Ectodermal cell (in vitro differentiated cells): ENCODE results near the gene CHCHD4.

Experiments
- H3K27ac ChIP-seq: 2 replicates; pipeline ENCODE4 v1.7.0; 2013; ENCODE audit warnings: mild to moderate bottlenecking, low read depth, low read length; ENCODE audit not compliant: insufficient read depth, poor library complexity, severe bottlenecking
- H3K27me3 ChIP-seq: 2 replicates; pipeline ENCODE4 v1.7.0; 2013; ENCODE audit warnings: mild to moderate bottlenecking, low read length; ENCODE audit not compliant: insufficient read depth, control insufficient read depth, poor library complexity, severe bottlenecking
- H3K36me3 ChIP-seq: one replicate; pipeline ENCODE4 v1.7.0; 2013; ENCODE audit warnings: low read length; ENCODE audit not compliant: control insufficient read depth, insufficient read depth
- H3K4me1 ChIP-seq: one replicate; pipeline ENCODE4 v1.7.0; 2013; ENCODE audit warnings: low read length; ENCODE audit not compliant: control insufficient read depth, insufficient read depth
- H3K4me3 ChIP-seq: 2 replicates; pipeline ENCODE4 v1.7.0; 2013; ENCODE audit warnings: low read depth, low read length, control low read depth; ENCODE audit not compliant: insufficient read depth
- H3K9me3 ChIP-seq: 2 replicates; pipeline ENCODE4 v1.7.0; 2013; ENCODE audit warnings: mild to moderate bottlenecking, low read length, moderate library complexity; ENCODE audit not compliant: control insufficient read depth
- WGBS, 2 experiments: methylation state at CpG; one replicate each; pipeline ENCODE4 v1.1.7; 2013; ENCODE audit warnings: missing lambda C conversion rate in 2 of 2; 5-methylcytosine and 5-hydroxymethylcytosine counted together

The CHCHD4 gene

GRCh38 chr3:14143271-14144225 is 18.9 kb upstream of the CHCHD4 start:
- peaks cover 7% of the 10 kb centered on the region for H3K36me3 ChIP-seq
- H3K4me1 ChIP-seq = no peaks in the 10 kb centered on the region
- peak overlapping the region; percentile 78 for H3K27ac ChIP-seq
- H3K4me3 ChIP-seq = no peak overlapping the region
- no peaks in the 10 kb centered on the region for H3K9me3 ChIP-seq
- 90 to 93% methylated on average over 6 to 7 of the region's 7 CpGs for WGBS, 2 experiments
- H3K27me3 ChIP-seq = no peaks in the 10 kb centered on the region

DNA sequence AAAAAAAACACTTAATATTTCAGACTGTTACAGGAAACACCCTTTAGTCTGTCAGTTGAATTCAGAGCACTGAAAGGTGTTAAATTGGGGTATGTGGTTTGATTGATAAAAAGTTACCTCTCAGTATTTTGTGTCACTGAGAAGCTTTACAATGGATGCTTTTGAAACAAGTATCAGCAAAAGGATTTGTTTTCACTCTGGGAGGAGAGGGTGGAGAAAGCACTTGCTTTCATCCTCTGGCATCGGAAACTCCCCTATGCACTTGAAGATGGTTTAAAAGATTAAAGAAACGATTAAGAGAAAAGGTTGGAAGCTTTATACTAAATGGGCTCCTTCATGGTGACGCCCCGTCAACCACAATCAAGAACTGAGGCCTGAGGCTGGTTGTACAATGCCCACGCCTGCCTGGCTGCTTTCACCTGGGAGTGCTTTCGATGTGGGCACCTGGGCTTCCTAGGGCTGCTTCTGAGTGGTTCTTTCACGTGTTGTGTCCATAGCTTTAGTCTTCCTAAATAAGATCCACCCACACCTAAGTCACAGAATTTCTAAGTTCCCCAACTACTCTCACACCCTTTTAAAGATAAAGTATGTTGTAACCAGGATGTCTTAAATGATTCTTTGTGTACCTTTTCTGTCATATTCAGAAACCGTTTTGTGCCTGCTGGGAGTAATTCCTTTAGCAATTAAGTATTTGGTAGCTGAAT is 18.0 kb upstream of the CHCHD4 start:
- Histone ChIP-seq H3K36me3 (peaks cover 3% of the 10 kb centered on the region), H3K27me3 (no peaks in the 10 kb centered on the region), H3K4me1 (no peaks in the 10 kb centered on the region), H3K9me3 (no peaks in the 10 kb centered on the region), H3K27ac (no peak overlapping the region), H3K4me3 (no peak overlapping the region)
- 86 to 90% methylated on average over 8 of the region's 8 CpGs for WGBS, 2 experiments

GRCh38 chr3:14141602-14142341 is 17.1 kb upstream of the CHCHD4 start:
- WGBS, 2 experiments = 93 to 94% methylated on average over 19 of the region's 19 CpGs
- Histone ChIP-seq H3K9me3 (no peaks in the 10 kb centered on the region), H3K4me3 (no peak overlapping the region), H3K4me1 (no peaks in the 10 kb centered on the region), H3K36me3 (peaks cover 3% of the 10 kb centered on the region), H3K27me3 (no peaks in the 10 kb centered on the region), H3K27ac (no peak overlapping the region)

DNA sequence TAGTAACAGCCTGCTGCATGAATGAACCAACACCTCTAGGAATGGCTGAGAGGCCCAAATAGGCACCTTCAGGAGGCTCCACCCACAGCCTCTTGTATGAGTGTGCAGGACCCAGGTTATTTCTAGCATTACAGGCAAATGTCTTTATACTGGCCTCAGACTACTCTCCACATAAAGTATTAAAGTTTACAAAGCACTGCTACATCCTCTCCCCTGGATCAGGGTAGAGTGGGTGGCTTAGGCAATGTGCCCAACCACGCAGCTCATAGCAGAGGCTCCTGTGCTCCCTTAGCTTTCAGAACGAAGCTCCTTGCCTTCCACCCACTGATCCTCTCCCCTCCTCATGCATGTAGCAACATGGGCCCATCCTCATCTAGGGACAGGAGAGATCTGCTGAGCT is 16.5 kb upstream of the CHCHD4 start:
- Histone ChIP-seq H3K4me1 (no peaks in the 10 kb centered on the region), H3K27ac (no peak overlapping the region), H3K4me3 (no peak overlapping the region), H3K9me3 (no peaks in the 10 kb centered on the region), H3K27me3 (no peaks in the 10 kb centered on the region), H3K36me3 (peaks cover 3% of the 10 kb centered on the region)
- WGBS, 2 experiments = 79 to 87% methylated on average over 2 of the region's 2 CpGs

DNA sequence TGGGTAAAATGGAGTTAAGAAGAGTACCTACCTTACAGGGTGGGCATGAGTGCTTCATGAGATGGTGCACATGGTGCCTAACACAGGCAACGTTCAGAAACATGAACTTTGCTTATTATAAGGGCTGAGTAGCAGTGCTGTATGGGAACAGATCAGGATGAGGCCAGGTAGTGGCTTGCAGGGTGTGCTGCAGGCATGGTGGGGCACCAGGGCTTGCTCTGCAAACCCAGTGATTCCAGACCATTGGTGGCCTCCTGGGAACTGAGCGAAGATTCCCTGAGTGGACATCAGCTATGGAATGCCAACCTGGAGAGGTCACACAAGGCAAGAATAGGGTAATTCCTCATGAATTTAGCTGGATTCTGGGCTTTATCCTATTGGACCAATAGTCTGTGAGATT is 16.0 kb upstream of the CHCHD4 start:
- no peak overlapping the region for H3K27ac ChIP-seq
- no peaks in the 10 kb centered on the region for H3K9me3 ChIP-seq
- 91 to 95% methylated on average over 2 of the region's 2 CpGs for WGBS, 2 experiments
- no peaks in the 10 kb centered on the region for H3K27me3 ChIP-seq
- no peak overlapping the region for H3K4me3 ChIP-seq
- peaks cover 3% of the 10 kb centered on the region for H3K36me3 ChIP-seq
- no peaks in the 10 kb centered on the region for H3K4me1 ChIP-seq

- H3K36me3 ChIP-seq = peaks cover 3% of the 10 kb centered on the region
- H3K9me3 ChIP-seq = no peaks in the 10 kb centered on the region
- no peaks in the 10 kb centered on the region for H3K4me1 ChIP-seq
- H3K27me3 ChIP-seq = no peaks in the 10 kb centered on the region
- 92 to 94% methylated on average over 5 of the region's 5 CpGs for WGBS, 2 experiments
- H3K27ac ChIP-seq = no peak overlapping the region
- H3K4me3 ChIP-seq = no peak overlapping the region
Measured at GRCh38 chr3:14139771-14140170, 15.1 kb upstream of the CHCHD4 start.

- Histone ChIP-seq H3K4me1 (no peaks in the 10 kb centered on the region), H3K36me3 (peaks cover 3% of the 10 kb centered on the region), H3K27me3 (no peaks in the 10 kb centered on the region), H3K4me3 (no peak overlapping the region), H3K9me3 (no peaks in the 10 kb centered on the region), H3K27ac (no peak overlapping the region)
- WGBS, 2 experiments = 94 to 95% methylated on average over 14 of the region's 14 CpGs
Measured at GRCh38 chr3:14138878-14139655, 14.4 kb upstream of the CHCHD4 start.

DNA sequence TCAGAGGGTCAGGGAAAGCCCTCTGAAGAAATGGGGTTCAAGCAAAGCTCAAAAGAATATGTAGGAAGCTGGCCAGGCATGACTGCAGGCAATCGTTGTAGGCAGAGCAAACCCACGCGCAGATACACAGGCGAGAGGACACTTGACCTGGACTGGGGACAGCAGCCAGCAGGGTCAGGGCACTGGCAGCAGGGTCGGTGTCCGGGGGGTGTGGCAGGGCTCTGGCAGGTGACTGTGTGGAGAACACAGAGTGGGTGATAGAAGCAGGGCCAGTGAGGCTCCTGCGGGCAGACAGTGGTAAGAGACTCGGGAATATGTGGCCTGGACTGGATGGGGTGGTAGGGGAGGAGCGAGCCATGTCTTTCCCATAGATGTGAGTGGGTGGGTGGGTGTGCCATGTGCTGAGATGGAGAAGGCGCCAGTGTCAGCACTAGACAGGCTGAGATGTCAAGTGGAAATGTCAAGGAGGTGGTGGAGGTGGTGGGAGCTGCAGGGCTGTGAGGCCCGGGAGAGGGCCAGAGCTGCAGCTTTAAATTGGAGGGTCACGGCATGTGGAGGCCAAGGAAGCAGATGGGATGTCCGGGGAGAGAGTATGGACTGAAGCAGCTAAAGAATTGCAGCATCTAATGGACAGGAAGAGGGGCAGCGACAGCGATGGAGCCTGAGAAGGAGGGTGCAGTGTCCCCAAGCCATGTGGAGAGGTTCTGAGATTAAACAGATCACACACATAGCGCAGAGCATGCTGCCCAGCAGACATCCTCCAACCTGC is 13.6 kb upstream of the CHCHD4 start:
- Histone ChIP-seq H3K9me3 (no peaks in the 10 kb centered on the region), H3K27ac (no peak overlapping the region), H3K4me1 (no peaks in the 10 kb centered on the region), H3K27me3 (no peaks in the 10 kb centered on the region), H3K36me3 (peaks cover 3% of the 10 kb centered on the region), H3K4me3 (no peak overlapping the region)
- 94 to 95% methylated on average over 16 of the region's 16 CpGs for WGBS, 2 experiments

GRCh38 chr3:14137445-14137844 is 12.8 kb upstream of the CHCHD4 start:
- 76 to 89% methylated on average over 3 of the region's 3 CpGs for WGBS, 2 experiments
- H3K27ac ChIP-seq = no peak overlapping the region
- H3K36me3 ChIP-seq = peaks cover 3% of the 10 kb centered on the region
- no peak overlapping the region for H3K4me3 ChIP-seq
- H3K9me3 ChIP-seq = no peaks in the 10 kb centered on the region
- H3K27me3 ChIP-seq = no peaks in the 10 kb centered on the region
- no peaks in the 10 kb centered on the region for H3K4me1 ChIP-seq
